GDM1 (cell line): Measurements from ENCODE around the gene EHMT1.

Experiments
- DNase-seq: peaks from one replicate; lab custom pipeline; 2025; lab: John Stamatoyannopoulos, UW

EHMT1 gene

GRCh38 chr9:137829260-137829996, 210.6 kb downstream of the EHMT1 start:
- DNase-seq = no peak

GRCh38 chr9:137832191-137832700, 213.4 kb downstream of the EHMT1 start:
- DNase-seq = no peak

- DNase-seq = no peak
These were observed 214.2 kb downstream of the EHMT1 start for GRCh38 chr9:137832830-137833590.

- no peak for DNase-seq
These were observed 215.2 kb downstream of the EHMT1 start for GRCh38 chr9:137833721-137834613.

- DNase-seq = no peak
These were observed 216.2 kb downstream of the EHMT1 start for GRCh38 chr9:137834846-137835546.

- no peak for DNase-seq
These were observed 217.5 kb downstream of the EHMT1 start for GRCh38 chr9:137836151-137836830.

GRCh38 chr9:137836831-137837241, 218.0 kb downstream of the EHMT1 start:
- DNase-seq = no peak

- DNase-seq = no peak
These were observed 218.8 kb downstream of the EHMT1 start for GRCh38 chr9:137837345-137838278.

GRCh38 chr9:137838576-137838975, 219.8 kb downstream of the EHMT1 start:
- DNase-seq = no peak

GRCh38 chr9:137843355-137843754, 224.6 kb downstream of the EHMT1 start:
- no peak for DNase-seq

GRCh38 chr9:137851516-137852267, 232.9 kb downstream of the EHMT1 start:
- DNase-seq = no peak

GRCh38 chr9:137853392-137853995, 234.7 kb downstream of the EHMT1 start:
- no peak for DNase-seq

- DNase-seq = no peak
These were observed 241.6 kb downstream of the EHMT1 start for GRCh38 chr9:137860361-137860760.

GRCh38 chr9:137865581-137866145, 246.9 kb downstream of the EHMT1 start:
- no peak for DNase-seq

- DNase-seq = no peak
These were observed 247.7 kb downstream of the EHMT1 start for GRCh38 chr9:137866226-137867141.

GRCh38 chr9:137870432-137870831, 251.6 kb downstream of the EHMT1 start:
- no peak for DNase-seq

- DNase-seq = no peak
These were observed 253.5 kb downstream of the EHMT1 start for GRCh38 chr9:137872296-137872695.
